HepG2 (cell line): Measurements from ENCODE around the gene MRPS34. TPM values are rescaled to one million over a fixed set of nuclear protein-coding genes. Genes with fewer than 3 reads are reported as not detected.
A peak's percentile ranks its signal among the peaks of the same experiment; 100 is the strongest.

Source experiments
- HES4 ChIP-seq: sonication (generic); formaldehyde crosslinking; IDR thresholded peaks from 2 replicates; pipeline ENCODE4 v1.9.0; 2021; ENCODE audit warnings: mild to moderate bottlenecking, missing genetic modification reagents, borderline replicate concordance
- JUNB ChIP-seq: sonication (generic); formaldehyde crosslinking; IDR thresholded peaks from 2 replicates; pipeline ENCODE4 v1.8.0; 2022; ENCODE audit warnings: missing genetic modification reagents, mild to moderate bottlenecking, borderline replicate concordance
- MAZ ChIP-seq, 2 experiments: sonication (generic) in 1 of 2; formaldehyde crosslinking in 1 of 2; IDR thresholded peaks; 2 replicates each; pipeline versions ENCODE4 v1.5.0 to v1.6.1; 2012 to 2020; ENCODE audit warnings: low read depth in 2 of 2, mild to moderate bottlenecking in 2 of 2, borderline replicate concordance in 1 of 2, improper control_type of control experiment in 1 of 2, low read length in 1 of 2, missing genetic modification reagents in 1 of 2, moderate library complexity in 1 of 2
- ZKSCAN1 ChIP-seq: fragments of 150-350 bp; IDR thresholded peaks from 2 replicates; pipeline ENCODE4 v1.6.1; 2014; ENCODE audit warnings: low read length
- polyA plus RNA-seq, 8 experiments: library from polyadenylated mRNA; depleted of rRNA in 3 of 8; stranded (reverse) in 7 of 8; unstranded in 1 of 8; fragments of >200 nt; fragmentation: Illumina TruSeq in 4 of 8; extraction: Trizol in 4 of 8; gene quantifications; 2 replicates each; pipeline versions ENCODE4 v1.2.1 to v1.2.3, GENCODE V29; 2011 to 2016; ENCODE audit warnings: low read depth in 4 of 8, missing spikeins in 1 of 8, mixed read lengths in 1 of 8; ENCODE audit not compliant: insufficient read depth in 1 of 8
- total RNA-seq, 5 experiments: library from RNA; depleted of rRNA; stranded (reverse); fragments of >200 nt; fragmentation: Illumina TruSeq; extraction: Trizol; gene quantifications; 2 replicates each; pipeline ENCODE4 v1.2.3, GENCODE V29; 2016; ENCODE audit warnings: low read depth in 1 of 5
- TF ChIP-seq, protein P1 (sequence below): sonication (generic); formaldehyde crosslinking; IDR thresholded peaks from 2 replicates; pipeline ENCODE4 v1.4.0; 2020; ENCODE audit warnings: missing genetic modification reagents, borderline replicate concordance
- TF ChIP-seq, protein P2 (sequence below): sonication (generic); formaldehyde crosslinking; IDR thresholded peaks from 2 replicates; pipeline ENCODE4 v1.5.0; 2020; ENCODE audit warnings: missing genetic modification reagents

MRPS34 gene
- total and polyA plus RNA-seq, 2 of the 13 experiments (the other 11 are each of a cell fraction or from before 2014, with no cell fraction given): 63.5 to 131 TPM

DNA sequence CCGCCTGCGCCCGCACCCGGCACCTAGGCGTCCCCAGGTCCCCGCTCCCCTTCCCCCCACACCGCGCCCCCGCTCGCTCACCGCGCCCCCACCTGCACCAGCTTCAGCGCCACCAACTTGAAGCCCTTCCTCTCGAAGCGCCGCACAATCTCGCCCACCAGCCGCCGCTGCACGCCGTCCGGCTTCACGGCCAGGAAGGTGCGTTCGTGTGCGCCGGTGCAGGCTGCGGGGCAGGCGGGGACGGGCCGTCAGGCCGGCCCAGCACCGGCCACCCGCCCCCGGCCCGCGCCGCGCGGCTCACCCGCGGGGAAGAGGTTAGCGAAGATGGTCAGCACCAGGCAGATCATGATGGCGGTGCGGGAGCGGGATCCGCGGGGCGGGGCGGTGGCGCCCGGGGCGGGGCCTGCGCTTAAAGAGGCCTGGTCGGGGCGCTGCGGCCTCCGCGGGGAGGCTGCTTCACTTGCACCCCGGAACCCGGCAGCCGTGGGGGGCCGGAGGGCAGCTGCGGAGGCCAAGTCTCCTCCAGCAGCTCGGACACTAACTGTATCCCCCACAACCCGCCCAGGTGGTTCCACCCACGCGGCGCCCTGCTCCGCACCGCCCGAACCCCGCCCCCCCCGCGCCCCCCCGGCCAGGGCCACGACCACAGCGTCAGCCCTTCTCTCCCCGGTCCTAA lies 1.6 kb downstream of the MRPS34 start, which contains the start of gene NME3 (continued):
- TF ChIP-seq MAZ (IDR thresholded peaks at IDR 0.05; ENCODE audit: borderline replicate concordance, low read depth, low read length): no peak
- peak; percentile 77 for TF ChIP-seq MAZ (CRISPR knock-in tag; IDR thresholded peaks at IDR 0.05; ENCODE audit: low read depth)
- TF ChIP-seq, protein P1, sequence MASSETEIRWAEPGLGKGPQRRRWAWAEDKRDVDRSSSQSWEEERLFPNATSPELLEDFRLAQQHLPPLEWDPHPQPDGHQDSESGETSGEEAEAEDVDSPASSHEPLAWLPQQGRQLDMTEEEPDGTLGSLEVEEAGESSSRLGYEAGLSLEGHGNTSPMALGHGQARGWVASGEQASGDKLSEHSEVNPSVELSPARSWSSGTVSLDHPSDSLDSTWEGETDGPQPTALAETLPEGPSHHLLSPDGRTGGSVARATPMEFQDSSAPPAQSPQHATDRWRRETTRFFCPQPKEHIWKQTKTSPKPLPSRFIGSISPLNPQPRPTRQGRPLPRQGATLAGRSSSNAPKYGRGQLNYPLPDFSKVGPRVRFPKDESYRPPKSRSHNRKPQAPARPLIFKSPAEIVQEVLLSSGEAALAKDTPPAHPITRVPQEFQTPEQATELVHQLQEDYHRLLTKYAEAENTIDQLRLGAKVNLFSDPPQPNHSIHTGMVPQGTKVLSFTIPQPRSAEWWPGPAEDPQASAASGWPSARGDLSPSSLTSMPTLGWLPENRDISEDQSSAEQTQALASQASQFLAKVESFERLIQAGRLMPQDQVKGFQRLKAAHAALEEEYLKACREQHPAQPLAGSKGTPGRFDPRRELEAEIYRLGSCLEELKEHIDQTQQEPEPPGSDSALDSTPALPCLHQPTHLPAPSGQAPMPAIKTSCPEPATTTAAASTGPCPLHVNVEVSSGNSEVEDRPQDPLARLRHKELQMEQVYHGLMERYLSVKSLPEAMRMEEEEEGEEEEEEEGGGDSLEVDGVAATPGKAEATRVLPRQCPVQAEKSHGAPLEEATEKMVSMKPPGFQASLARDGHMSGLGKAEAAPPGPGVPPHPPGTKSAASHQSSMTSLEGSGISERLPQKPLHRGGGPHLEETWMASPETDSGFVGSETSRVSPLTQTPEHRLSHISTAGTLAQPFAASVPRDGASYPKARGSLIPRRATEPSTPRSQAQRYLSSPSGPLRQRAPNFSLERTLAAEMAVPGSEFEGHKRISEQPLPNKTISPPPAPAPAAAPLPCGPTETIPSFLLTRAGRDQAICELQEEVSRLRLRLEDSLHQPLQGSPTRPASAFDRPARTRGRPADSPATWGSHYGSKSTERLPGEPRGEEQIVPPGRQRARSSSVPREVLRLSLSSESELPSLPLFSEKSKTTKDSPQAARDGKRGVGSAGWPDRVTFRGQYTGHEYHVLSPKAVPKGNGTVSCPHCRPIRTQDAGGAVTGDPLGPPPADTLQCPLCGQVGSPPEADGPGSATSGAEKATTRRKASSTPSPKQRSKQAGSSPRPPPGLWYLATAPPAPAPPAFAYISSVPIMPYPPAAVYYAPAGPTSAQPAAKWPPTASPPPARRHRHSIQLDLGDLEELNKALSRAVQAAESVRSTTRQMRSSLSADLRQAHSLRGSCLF: no peak
- no peak for TF ChIP-seq ZKSCAN1
- TF ChIP-seq, protein P2, sequence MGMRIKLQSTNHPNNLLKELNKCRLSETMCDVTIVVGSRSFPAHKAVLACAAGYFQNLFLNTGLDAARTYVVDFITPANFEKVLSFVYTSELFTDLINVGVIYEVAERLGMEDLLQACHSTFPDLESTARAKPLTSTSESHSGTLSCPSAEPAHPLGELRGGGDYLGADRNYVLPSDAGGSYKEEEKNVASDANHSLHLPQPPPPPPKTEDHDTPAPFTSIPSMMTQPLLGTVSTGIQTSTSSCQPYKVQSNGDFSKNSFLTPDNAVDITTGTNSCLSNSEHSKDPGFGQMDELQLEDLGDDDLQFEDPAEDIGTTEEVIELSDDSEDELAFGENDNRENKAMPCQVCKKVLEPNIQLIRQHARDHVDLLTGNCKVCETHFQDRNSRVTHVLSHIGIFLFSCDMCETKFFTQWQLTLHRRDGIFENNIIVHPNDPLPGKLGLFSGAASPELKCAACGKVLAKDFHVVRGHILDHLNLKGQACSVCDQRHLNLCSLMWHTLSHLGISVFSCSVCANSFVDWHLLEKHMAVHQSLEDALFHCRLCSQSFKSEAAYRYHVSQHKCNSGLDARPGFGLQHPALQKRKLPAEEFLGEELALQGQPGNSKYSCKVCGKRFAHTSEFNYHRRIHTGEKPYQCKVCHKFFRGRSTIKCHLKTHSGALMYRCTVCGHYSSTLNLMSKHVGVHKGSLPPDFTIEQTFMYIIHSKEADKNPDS (CRISPR knock-in tag): no peak
- TF ChIP-seq JUNB (CRISPR knock-in tag): no peak
- TF ChIP-seq HES4: 0 out of 2 replicates have a peak, but pooled peaks have one; percentile 12
